Measurements from ENCODE around the gene BPIFB3.
"Not testable (repeated sequence)": the region's sequence is repeated elsewhere in the genome, so short reads cannot be mapped to it uniquely, and the experiment has no call there.

BPIFB3 gene

GRCh38 chr20:33030569-33030968 lies 23.1 kb upstream of the BPIFB3 start:
- no peak for DNase-seq

DNA sequence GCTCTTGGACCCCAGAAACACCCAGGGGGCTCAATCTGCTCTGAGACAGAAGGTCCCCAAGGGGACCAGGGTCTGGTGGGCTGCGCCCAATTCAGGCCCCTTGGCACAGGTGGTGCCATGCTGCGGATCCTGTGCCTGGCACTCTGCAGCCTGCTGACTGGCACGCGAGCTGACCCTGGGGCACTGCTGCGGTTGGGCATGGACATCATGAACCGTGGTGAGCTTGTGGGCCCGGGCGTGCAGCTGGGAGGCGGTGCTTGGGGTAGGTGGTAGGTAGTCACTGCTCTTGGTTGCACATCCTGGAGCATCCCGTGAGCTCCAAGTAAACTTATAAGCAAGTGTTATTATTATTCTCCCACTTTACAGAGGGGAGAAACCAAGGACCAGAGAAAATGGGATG lies 22.2 kb upstream of the BPIFB3 start, which contains the start of gene BPIFB6:
Gene BPIFB6 (plus strand): TSS at position 118 of the 400 bp plus-strand sequence. CDS start 0 bp downstream, at position 118.
- DNase-seq, result no peak

DNA sequence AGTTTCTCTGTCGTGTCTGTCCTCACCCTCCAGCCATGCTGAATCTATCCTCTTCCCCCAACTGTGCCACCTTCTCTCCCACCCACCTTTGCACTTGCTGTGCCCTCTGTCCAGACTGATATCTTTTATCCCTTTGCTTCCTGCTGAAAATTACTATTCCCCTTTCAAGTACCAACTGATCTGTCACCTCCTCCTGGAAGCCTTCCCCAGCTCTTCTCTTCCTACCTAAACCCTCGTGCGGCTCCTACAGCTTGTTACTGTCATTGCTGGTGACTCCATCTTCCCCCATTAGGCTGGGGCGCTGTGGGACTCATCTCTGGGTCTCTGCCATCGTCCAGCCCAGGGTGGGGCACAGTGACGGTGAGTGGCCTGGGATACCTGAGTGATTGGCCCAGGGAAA lies 21.1 kb upstream of the BPIFB3 start:
- DNase-seq, result no peak

DNA sequence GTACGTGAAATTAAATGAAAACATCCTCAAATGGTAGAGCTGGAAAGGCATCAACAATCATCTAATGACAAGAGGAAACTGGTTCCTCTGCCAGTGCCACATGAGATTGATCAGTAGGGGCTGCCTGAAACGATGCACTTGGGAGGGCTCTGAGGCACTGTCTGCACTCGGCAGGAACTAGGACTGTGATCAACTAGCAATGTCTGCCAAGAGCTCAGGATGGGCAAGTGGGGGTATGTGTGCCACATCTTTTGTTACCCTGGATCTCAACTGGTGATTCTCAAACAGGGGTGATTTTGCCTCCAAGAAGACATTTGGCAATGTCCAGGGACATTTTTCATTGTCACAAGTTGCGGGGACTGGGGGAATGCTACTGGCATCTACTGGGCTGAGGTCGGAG lies 20.3 kb upstream of the BPIFB3 start:
- no peak for DNase-seq

- no peak for DNase-seq
Measured at GRCh38 chr20:33034115-33034514, 19.6 kb upstream of the BPIFB3 start.

GRCh38 chr20:33034901-33035492 lies 18.7 kb upstream of the BPIFB3 start:
- no peak for DNase-seq

DNA sequence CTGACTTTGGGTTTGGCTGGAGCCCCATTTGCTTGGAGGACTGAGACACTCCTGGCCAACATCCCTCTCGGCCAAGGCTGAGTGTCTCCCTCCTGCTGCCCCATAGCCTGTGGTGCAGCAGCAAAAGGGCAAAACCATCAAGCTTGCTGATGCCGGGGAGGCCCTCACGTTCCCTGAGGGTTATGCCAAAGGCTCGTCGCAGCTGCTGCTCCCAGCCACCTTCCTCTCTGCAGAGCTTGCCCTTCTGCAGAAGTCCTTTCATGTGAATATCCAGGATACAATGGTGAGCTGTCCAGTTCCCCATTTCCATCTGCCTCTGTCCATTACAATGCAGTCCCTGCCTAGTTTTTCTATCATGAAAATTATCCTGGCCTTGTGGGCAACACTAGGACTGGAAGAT lies 16.2 kb upstream of the BPIFB3 start:
- DNase-seq, result no peak

DNA sequence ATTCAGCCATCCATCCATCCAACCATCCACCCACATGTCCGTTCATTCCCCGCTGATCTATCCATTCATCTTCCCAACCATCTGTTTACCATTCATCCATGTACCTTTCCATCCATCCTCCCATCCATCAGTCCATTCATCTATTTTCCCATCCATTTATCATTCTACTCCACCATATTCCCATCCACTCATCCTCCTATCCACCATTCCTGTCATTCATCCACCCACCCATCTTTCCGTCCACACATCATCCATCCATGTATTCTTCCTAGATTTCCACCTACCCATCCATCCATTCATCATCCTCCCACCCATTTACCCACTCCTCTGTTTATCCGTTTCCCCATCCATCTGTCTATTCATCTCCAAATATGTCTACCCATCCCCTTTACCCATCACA lies 15.5 kb upstream of the BPIFB3 start:
- DNase-seq, result no peak

GRCh38 chr20:33042430-33042829 lies 11.3 kb upstream of the BPIFB3 start:
- no peak for DNase-seq

DNA sequence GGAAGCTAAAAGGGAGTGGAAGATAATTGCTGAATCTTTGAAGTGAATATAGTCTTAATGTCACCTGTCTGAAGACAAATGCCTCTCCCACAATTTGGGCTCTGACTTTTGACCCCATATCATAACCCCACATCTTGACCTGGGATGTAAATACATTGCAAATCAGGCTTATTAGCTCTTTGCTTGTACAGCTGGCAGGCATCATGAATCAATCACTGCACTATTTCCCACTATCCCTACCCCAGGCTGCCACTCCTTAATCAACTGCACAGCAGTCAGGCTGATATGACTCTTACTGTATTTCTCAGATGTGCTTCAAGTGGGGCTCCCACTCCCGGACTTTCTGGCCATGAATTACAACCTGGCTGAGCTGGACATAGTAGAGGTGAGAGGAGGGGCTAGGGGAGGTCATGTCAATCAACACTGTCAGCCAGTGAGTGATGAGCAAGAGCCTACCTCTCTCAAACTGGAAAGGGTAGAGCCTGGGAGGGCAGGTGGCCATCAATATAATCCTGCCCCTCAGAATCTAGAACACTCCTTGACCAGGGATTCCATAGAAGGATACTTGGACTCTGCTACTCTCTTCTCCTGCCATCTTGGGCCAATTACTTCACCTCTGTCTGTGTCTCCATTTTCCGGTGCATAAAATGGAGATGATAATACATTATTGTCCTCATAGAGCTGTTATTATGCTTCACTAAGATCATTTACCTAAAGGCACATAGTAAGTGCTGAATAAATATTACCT lies 10.5 kb upstream of the BPIFB3 start:
- no peak for DNase-seq

DNA sequence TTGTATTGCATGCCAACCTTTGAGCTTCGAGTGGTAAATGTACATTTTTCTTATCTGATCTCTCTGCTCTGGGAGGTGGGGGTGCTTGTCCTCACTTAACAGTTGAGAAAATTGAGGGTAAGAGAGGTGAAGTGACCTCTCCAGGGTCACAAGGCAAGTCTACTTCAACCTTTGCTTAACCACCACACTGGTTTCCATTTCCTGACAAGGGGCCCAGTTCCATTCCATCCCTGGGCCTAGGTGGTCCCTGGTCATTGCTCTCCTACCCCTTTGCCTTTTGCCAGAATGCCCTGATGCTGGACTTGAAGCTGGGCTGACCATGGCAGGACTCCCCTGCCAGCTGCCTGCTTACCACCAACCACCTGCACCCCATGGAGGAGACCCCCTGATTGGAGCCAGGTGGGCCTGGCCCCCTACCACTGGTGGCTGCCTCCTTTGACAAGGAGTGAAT lies 9.9 kb upstream of the BPIFB3 start:
- DNase-seq, result no peak

DNA sequence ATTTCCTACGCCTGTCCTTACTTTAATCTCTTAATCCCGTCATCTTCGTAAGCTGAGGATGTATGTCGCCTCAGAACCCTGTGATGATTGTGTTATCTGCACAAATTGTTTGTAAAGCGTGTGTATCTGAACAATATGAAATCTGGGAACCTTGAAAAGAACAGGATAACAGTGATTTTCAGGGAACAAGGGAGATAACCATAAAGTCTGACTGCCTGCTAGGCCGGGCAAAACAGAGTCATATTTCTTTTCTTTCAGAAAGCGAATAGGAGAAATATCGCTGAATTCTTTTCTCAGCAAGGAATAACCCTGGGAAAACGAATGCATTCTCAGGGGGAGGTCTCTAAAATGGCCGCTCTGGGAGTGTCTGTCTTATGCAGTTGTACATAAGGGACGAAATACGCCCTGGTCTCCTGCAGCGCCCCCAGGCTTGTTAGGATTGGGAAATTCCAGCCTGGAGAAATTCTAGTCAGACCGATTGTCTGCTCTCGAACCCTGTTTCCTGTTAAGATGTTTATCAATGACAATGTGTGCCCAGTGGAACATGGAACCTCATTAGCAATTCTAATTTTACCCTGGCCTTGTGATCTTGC lies 8.5 kb upstream of the BPIFB3 start:
- DNase-seq, result not testable (repeated sequence)

GRCh38 chr20:33046412-33046811 lies 7.3 kb upstream of the BPIFB3 start:
- no peak for DNase-seq

DNA sequence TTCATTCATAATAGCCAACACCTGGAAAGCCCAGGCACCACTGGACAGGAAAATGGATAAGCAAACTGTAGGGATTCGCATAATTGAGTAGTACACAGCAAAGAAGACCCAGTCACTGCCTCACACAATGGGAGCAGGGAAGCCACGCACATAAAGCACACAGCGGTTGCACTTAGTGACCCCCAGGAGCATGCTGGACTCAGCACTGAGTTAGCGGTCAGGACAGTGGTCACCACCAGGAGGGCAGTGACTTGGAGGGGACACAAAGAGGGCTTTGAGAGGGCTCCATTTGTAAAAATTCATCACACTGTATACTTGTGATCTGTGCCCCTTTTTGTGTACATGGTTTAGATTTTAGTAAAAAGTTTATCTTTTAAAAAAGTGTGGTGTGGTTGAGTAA lies 2.4 kb upstream of the BPIFB3 start:
- no peak for DNase-seq

DNA sequence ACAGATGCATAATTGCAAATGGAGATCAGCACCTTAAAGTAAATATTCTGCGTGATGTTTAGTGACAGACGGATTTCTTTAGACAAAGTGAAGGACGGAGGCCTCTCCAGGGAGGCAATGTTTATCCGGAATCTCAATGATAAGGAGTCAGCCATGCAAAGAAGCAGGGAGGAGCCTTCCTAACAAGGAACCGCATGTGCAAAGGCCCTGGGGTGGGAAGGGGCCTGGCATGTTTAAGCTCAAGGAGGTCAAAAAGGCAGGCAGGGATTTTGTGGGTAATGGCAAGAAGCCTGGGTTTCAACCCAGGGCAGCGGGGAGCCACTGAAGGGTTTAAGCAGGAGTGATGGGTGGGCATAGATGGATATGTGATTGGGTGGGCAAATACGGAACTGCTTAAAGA lies 678 bp downstream of the BPIFB3 start:
- DNase-seq, result no peak

GRCh38 chr20:33054791-33055190 lies 1.1 kb downstream of the BPIFB3 start:
- no peak for DNase-seq

DNA sequence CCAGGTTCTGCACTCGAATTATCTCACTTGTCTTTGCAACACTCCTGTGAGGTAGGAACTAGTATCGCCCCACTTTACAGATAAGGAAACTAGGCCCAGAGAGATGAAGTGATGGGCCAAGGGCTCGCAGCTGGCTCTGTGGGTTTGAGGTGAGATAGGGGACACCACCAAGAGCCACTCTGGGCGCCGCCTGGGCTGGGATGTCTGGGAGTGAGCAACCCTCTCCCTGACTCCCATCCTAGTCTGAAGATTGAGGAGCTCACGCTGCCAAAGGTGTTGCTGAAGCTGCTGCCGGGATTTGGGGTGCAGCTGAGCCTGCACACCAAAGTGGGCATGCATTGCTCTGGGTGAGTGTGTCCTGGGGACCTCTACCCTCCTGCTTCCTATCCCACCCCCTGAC lies 5.4 kb downstream of the BPIFB3 start:
- no peak for DNase-seq

DNA sequence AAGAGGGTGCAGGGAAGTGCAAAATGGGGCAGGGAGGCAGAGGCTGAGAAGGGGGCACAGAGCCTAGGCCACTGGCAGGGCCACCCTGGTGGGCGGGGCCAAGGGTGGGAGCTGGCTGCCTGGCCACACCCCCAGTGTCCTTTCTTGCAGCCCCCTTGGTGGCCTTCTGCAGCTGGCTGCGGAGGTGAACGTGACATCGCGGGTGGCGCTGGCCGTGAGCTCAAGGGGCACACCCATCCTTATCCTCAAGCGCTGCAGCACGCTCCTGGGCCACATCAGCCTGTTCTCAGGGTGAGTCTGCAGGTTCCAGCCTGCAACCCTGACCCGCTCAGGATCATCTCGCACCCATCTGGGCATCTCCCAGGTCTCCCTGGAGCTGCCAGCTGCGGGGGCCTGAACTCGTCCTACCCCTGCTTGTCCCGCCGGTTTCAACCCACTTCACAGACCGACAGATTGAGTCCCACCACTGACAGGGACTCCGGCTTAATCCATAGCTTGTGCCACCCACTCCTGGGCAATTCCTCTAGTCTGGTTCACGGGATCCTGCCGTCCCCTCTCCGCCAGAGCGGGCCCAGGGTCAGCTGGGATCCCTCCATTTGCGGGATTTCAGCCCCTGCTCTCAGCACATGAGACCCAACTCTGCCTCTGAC lies 6.2 kb downstream of the BPIFB3 start:
- no peak for DNase-seq

GRCh38 chr20:33061658-33062028 lies 7.9 kb downstream of the BPIFB3 start:
- no peak for DNase-seq

- DNase-seq, result no peak
Measured at GRCh38 chr20:33062105-33062824, 8.6 kb downstream of the BPIFB3 start.

- no peak for DNase-seq
Measured at GRCh38 chr20:33062825-33063149, 9.1 kb downstream of the BPIFB3 start.

DNA sequence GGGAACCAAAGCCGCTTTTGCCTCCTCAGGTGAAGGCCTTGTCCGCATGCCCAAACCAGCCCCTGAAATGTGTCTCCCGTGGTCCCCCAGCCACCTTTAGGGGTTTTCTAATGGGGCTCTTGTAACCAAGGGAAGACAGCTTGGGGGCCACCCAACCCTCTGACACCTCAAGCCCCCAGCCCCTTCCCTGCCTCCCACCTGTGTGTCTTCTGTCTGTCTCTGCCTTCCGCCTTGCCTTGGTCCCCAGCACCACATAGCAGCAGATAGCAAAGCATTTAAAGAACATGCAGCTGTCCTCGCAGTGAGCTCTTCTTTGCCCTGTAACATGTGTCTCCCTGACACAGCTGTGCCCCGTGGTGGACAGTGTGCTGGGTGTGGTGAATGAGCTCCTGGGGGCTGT lies 9.6 kb downstream of the BPIFB3 start:
- no peak for DNase-seq

DNA sequence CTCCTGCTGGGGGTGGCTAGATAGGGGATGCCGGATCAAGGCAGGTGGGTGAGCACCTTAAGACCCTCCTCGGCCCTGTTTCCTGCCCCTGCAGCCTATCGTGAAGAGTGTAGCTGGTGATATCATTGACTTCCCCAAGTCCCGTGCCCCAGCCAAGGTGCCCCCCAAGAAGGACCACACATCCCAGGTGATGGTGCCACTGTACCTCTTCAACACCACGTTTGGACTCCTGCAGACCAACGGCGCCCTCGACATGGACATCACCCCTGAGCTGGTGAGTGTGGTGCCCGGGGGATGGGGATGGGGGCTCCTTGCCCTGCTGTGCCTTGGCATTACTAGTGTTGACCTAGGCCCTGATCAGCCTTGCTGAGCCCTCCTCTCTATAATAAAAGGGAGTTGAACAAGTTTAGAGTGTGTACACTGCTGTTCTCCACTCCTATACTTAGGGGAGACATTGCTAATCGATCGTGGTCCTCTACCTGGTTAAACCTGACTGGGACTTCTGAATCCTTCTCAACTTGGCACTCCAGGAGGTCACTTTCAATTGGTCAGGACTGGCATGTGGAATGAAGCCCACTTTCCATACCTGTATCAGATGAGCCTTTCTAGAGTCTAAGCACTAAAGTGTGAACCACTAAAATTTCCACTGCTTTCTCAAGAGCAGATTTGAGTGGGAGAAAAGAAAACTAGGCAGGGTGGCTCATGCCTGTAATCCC lies 11.0 kb downstream of the BPIFB3 start:
- no peak for DNase-seq

All from bone marrow (tissue), 2 donors.